GM12878 (cell line): ENCODE results near the gene C2orf68.

Source experiments
- ATF3 ChIP-seq: IDR thresholded peaks from 2 replicates; pipeline ENCODE4 v1.6.1; 2011; ENCODE audit warnings: low read depth, mild to moderate bottlenecking, low read length, moderate library complexity, borderline replicate concordance; ENCODE audit errors: extremely low read depth
- HSF1 ChIP-seq: fragments of 150-350 bp; IDR thresholded peaks from 2 replicates; pipeline ENCODE4 v1.6.1; 2014; ENCODE audit warnings: mild to moderate bottlenecking, low read depth, low read length
- NR2C2 ChIP-seq: IDR thresholded peaks from 2 replicates; pipeline ENCODE4 v1.6.1; 2011; ENCODE audit warnings: borderline replicate concordance, low read depth; ENCODE audit not compliant: control insufficient read depth, insufficient read length

DNA sequence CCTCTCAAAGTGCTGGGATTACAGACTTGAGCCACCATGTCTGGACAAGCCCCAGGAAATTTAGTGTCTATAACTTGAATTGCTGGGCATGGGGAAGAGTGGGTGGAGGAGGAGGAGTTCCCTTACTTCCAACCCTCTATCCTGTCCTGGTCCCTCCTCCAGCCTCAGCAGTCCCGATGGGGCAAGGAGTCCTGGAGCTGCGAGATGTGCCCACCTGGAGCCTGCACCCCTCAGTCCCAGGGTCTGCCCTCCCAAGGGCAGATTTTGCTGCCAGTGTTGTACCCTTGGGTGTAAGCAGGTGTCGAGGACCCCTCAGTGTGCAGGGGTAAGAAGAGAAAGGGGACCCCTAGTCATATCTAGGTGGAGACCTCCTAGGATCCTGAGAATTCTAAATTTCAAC lies 31.7 kb downstream of the C2orf68 start:
- TF ChIP-seq ATF3 (no peak), HSF1 (no peak), NR2C2 (no peak)
